Stimulated activated CD4-positive, alpha-beta T cell treated with anti-CD3 and anti-CD28 coated beads, Interleukin-1b, Interleukin-23, amount 100 ng/mL, for 4 hours (primary cell): Measurements from ENCODE around the gene COBLL1.
"Not testable (repeated sequence)": the region's sequence is repeated elsewhere in the genome, so short reads cannot be mapped to it uniquely, and the experiment has no call there.

Experiments
- DNase-seq, 2 donors: peaks; one replicate each; pipeline ENCODE4 v3.0.0-alpha.2; 2020; ENCODE audit warnings: low read depth in 2 of 2

Gene COBLL1

GRCh38 chr2:164711766-164712138 is 129.9 kb downstream of the COBLL1 start:
- no peak for DNase-seq

- DNase-seq: no peak
Measured at GRCh38 chr2:164710837-164711765, 130.5 kb downstream of the COBLL1 start.

GRCh38 chr2:164710252-164710836 is 131.3 kb downstream of the COBLL1 start:
- not testable (repeated sequence) for DNase-seq

GRCh38 chr2:164706522-164706921 is 135.1 kb downstream of the COBLL1 start:
- no peak for DNase-seq

- no peak for DNase-seq
Measured at GRCh38 chr2:164705412-164706167, 136.0 kb downstream of the COBLL1 start.

- DNase-seq: no peak
Measured at GRCh38 chr2:164703915-164704706, 137.5 kb downstream of the COBLL1 start.

- no peak for DNase-seq
Measured at GRCh38 chr2:164701565-164701964, 140.1 kb downstream of the COBLL1 start.

- DNase-seq: no peak
Measured at GRCh38 chr2:164700390-164700789, 141.2 kb downstream of the COBLL1 start.

GRCh38 chr2:164697688-164698461 is 143.7 kb downstream of the COBLL1 start:
- DNase-seq: no peak

- no peak for DNase-seq
Measured at GRCh38 chr2:164696634-164697033, 145.0 kb downstream of the COBLL1 start.

- DNase-seq: no peak
Measured at GRCh38 chr2:164694275-164694695, 147.3 kb downstream of the COBLL1 start.

- no peak for DNase-seq
Measured at GRCh38 chr2:164693834-164694233, 147.8 kb downstream of the COBLL1 start.

GRCh38 chr2:164693390-164693789 is 148.2 kb downstream of the COBLL1 start:
- no peak for DNase-seq

GRCh38 chr2:164692958-164693357 is 148.7 kb downstream of the COBLL1 start:
- DNase-seq: no peak

- no peak for DNase-seq
Measured at GRCh38 chr2:164692114-164692513, 149.5 kb downstream of the COBLL1 start.

- no peak for DNase-seq
Measured at GRCh38 chr2:164691346-164691887, 150.2 kb downstream of the COBLL1 start.

- no peak for DNase-seq
Measured at GRCh38 chr2:164690361-164690760, 151.3 kb downstream of the COBLL1 start.

- no peak for DNase-seq
Measured at GRCh38 chr2:164688896-164689419, 152.7 kb downstream of the COBLL1 start.

- no peak for DNase-seq
Measured at GRCh38 chr2:164681009-164681408, 160.6 kb downstream of the COBLL1 start.

- no peak for DNase-seq
Measured at GRCh38 chr2:164678631-164679149, 162.9 kb downstream of the COBLL1 start.
